IMR-90 (cell line): ENCODE data around the gene HFE. TPM values are rescaled to one million over a fixed set of nuclear protein-coding genes. Genes with fewer than 3 reads are reported as not detected.

Experiments used
- ATAC-seq: fragments of 200-7000 bp; cut with Tn5 transposase; 2 replicates; pipeline ENCODE4 v1.9.1; 2020; ENCODE audit warnings: low read depth, mild to moderate bottlenecking, moderate library complexity
- BruUV-seq: library from RNA; stranded (reverse); fragments of 400-500 nt; replicated peaks from 2 replicates; lab custom pipeline; 2021; lab: Mats Ljungman, UMichigan
- CTCF ChIA-PET: fragments of 300-600 bp; formaldehyde crosslinking; extraction: SDS; loops from one replicate; lab custom pipeline; 2021; ENCODE audit warnings: antibody characterized with exemption; lab: Yijun Ruan, JAX
- POLR2A ChIA-PET: fragments of 300-600 bp; sonication (Branson Sonifier 250); formaldehyde crosslinking; loops from one replicate; lab custom pipeline; 2022; ENCODE audit warnings: antibody characterized with exemption; ENCODE audit not compliant: unreplicated experiment; lab: Charles Lee
- DNase-seq: peaks from one replicate; pipeline ENCODE4 v3.0.0; 2013
- H2AFZ ChIP-seq: replicated peaks from 2 replicates; pipeline ENCODE3; 2013; ENCODE audit warnings: low read length, mild to moderate bottlenecking; ENCODE audit not compliant: poor library complexity
- H2AK5ac ChIP-seq: 2 replicates; pipeline ENCODE4 v1.6.1; 2013; ENCODE audit warnings: low read depth, low read length, inconsistent platforms
- H2AK9ac ChIP-seq: replicated peaks from 2 replicates; pipeline ENCODE3; 2013; ENCODE audit warnings: mild to moderate bottlenecking, low read depth, low read length, moderate library complexity; ENCODE audit not compliant: poor library complexity
- H2BK120ac ChIP-seq: 2 replicates; pipeline ENCODE4 v1.6.1; 2013; ENCODE audit warnings: low read depth, low read length, inconsistent platforms
- H2BK15ac ChIP-seq: 3 replicates; pipeline ENCODE4 v1.6.1; 2013; ENCODE audit warnings: low read depth, low read length, inconsistent platforms
- H2BK20ac ChIP-seq: 2 replicates; pipeline ENCODE4 v1.6.1; 2013; ENCODE audit warnings: low read depth, mild to moderate bottlenecking, inconsistent platforms, low read length, moderate library complexity
- H2BK5ac ChIP-seq: 2 replicates; pipeline ENCODE4 v1.6.1; 2013; ENCODE audit warnings: mild to moderate bottlenecking, low read depth, low read length, inconsistent platforms; ENCODE audit not compliant: poor library complexity, severe bottlenecking
- H3K14ac ChIP-seq: replicated peaks from 2 replicates; pipeline ENCODE4 v1.6.1; 2013; ENCODE audit warnings: low read depth, low read length, inconsistent platforms
- H3K18ac ChIP-seq: 2 replicates; pipeline ENCODE4 v1.6.1; 2013; ENCODE audit warnings: low read depth, low read length, control low read depth
- H3K23ac ChIP-seq: 2 replicates; pipeline ENCODE4 v1.6.1; 2013; ENCODE audit warnings: low read depth, low read length, inconsistent platforms
- H3K27ac ChIP-seq: 2 replicates; pipeline ENCODE4 v1.5.1; 2013; ENCODE audit warnings: mild to moderate bottlenecking, control low read depth, low read length; ENCODE audit not compliant: insufficient read depth
- H3K27me3 ChIP-seq: 2 replicates; pipeline ENCODE4 v1.6.1; 2013; ENCODE audit warnings: low read length; ENCODE audit not compliant: control insufficient read depth, insufficient read depth
- H3K36me3 ChIP-seq: 2 replicates; pipeline ENCODE4 v1.6.1; 2013; ENCODE audit warnings: low read length, mixed read lengths; ENCODE audit not compliant: control insufficient read depth, insufficient read depth
- H3K4ac ChIP-seq: 2 replicates; pipeline ENCODE4 v1.6.1; 2013; ENCODE audit warnings: low read depth, low read length, inconsistent platforms
- H3K4me1 ChIP-seq: 2 replicates; pipeline ENCODE4 v1.6.1; 2013; ENCODE audit warnings: low read length, mixed read lengths; ENCODE audit not compliant: control insufficient read depth, insufficient read depth
- H3K4me2 ChIP-seq: 2 replicates; pipeline ENCODE4 v1.6.1; 2013; ENCODE audit warnings: low read depth, mild to moderate bottlenecking, control low read depth, low read length, moderate library complexity
- H3K4me3 ChIP-seq: 2 replicates; pipeline ENCODE4 v1.5.1; 2013; ENCODE audit warnings: low read depth, mild to moderate bottlenecking, control low read depth, low read length, moderate library complexity; ENCODE audit not compliant: insufficient read depth
- H3K56ac ChIP-seq: 2 replicates; pipeline ENCODE4 v1.6.1; 2013; ENCODE audit warnings: low read length, inconsistent platforms; ENCODE audit not compliant: insufficient read depth; ENCODE audit errors: extremely low read depth
- H3K79me1 ChIP-seq, 2 experiments: 2 replicates each; pipeline ENCODE4 v1.6.1; 2013; ENCODE audit warnings: low read length in 2 of 2, inconsistent platforms in 1 of 2, low read depth in 1 of 2
- H3K9ac ChIP-seq: 2 replicates; pipeline ENCODE4 v1.6.1; 2013; ENCODE audit warnings: low read depth, low read length, control low read depth
- H3K9me1 ChIP-seq: 2 replicates; pipeline ENCODE4 v1.6.1; 2013; ENCODE audit warnings: low read length, inconsistent platforms; ENCODE audit not compliant: insufficient read depth
- H3K9me3 ChIP-seq: 2 replicates; pipeline ENCODE4 v1.6.1; 2013; ENCODE audit warnings: low read length; ENCODE audit not compliant: control insufficient read depth, insufficient read depth
- H4K20me1 ChIP-seq: 2 replicates; pipeline ENCODE4 v1.6.1; 2013; ENCODE audit warnings: low read length, inconsistent platforms; ENCODE audit not compliant: insufficient read depth
- H4K5ac ChIP-seq: 2 replicates; pipeline ENCODE4 v1.6.1; 2013; ENCODE audit warnings: mild to moderate bottlenecking, low read depth, low read length, control low read depth
- H4K8ac ChIP-seq, 2 experiments: 2 replicates each; pipeline ENCODE4 v1.6.1; 2013; ENCODE audit warnings: low read depth in 2 of 2, low read length in 2 of 2, control low read depth in 1 of 2, inconsistent platforms in 1 of 2
- H4K91ac ChIP-seq: 2 replicates; pipeline ENCODE4 v1.6.1; 2013; ENCODE audit warnings: low read depth, low read length, inconsistent platforms; ENCODE audit not compliant: insufficient read depth
- CEBPB ChIP-seq: IDR thresholded peaks from 2 replicates; pipeline ENCODE4 v1.6.1; 2012; ENCODE audit warnings: low read depth, low read length, improper control_type of control experiment
- FOS ChIP-seq: fragments of 150-350 bp; IDR thresholded peaks from 2 replicates; pipeline ENCODE4 v1.6.1; 2016; ENCODE audit warnings: low read depth, low read length
- NFE2L2 ChIP-seq: fragments of 150-350 bp; IDR thresholded peaks from 2 replicates; pipeline ENCODE4 v1.6.1; 2016; ENCODE audit warnings: low read depth, mild to moderate bottlenecking, low read length
- POLR2A ChIP-seq: IDR thresholded peaks from 2 replicates; pipeline ENCODE4 v1.6.1; 2012; ENCODE audit warnings: mild to moderate bottlenecking, low read depth, low read length
- RAD21 ChIP-seq: IDR thresholded peaks from 2 replicates; pipeline ENCODE4 v1.6.1; 2012; ENCODE audit warnings: low read length, improper control_type of control experiment
- SMC3 ChIP-seq: fragments of 150-350 bp; IDR thresholded peaks from 2 replicates; pipeline ENCODE4 v1.6.1; 2016; ENCODE audit warnings: low read depth, mild to moderate bottlenecking, antibody characterized with exemption, low read length, moderate library complexity
- WGBS, 2 experiments: methylation state at CpG; one replicate each; pipeline versions ENCODE4 v1.1.5 to v1.1.7; 2013; ENCODE audit warnings: missing lambda C conversion rate in 2 of 2; ENCODE audit not compliant: insufficient read length in 1 of 2; ENCODE audit errors: extremely low coverage in 2 of 2; 5-methylcytosine and 5-hydroxymethylcytosine counted together
- dilution Hi-C: fragments of 300-500 bp; cut with HindIII; formaldehyde crosslinking; loops from one replicate; pipeline ENCODE4 v1.14.3; 2018; ENCODE audit warnings: low sequenced_read_pairs; ENCODE audit not compliant: unreplicated experiment
- in situ Hi-C: fragments of 300-500 bp; cut with MboI; formaldehyde crosslinking; loops from 3 replicates; pipeline ENCODE4 v1.14.3; 2019; ENCODE audit warnings: low sequenced_read_pairs, inconsistent platforms, mixed read lengths
- intact Hi-C: fragments of 100-400 bp; cut with micrococcal nuclease; formaldehyde crosslinking; loops from 2 replicates; pipeline ENCODE4 v1.10.0; 2022
- polyA plus RNA-seq, 3 experiments: library from polyadenylated mRNA; depleted of rRNA; stranded (reverse); fragments of >200 nt; gene quantifications; 2 replicates each; pipeline ENCODE4 v1.2.3, GENCODE V29; 2012; ENCODE audit warnings: low replicate concordance in 1 of 3
- total RNA-seq: library from RNA; depleted of rRNA; stranded (reverse); fragments of >200 nt; gene quantifications from 2 replicates; pipeline ENCODE4 v1.2.3, GENCODE V29; 2012
- TF ChIP-seq, protein P1 (sequence below): fragments of 150-350 bp; IDR thresholded peaks from 2 replicates; pipeline ENCODE4 v1.6.1; 2016; ENCODE audit warnings: low read depth, mild to moderate bottlenecking, low read length, moderate library complexity, borderline replicate concordance
- TF ChIP-seq, protein P2 (sequence below): fragments of 150-350 bp; IDR thresholded peaks from 2 replicates; pipeline ENCODE4 v1.6.1; 2017; ENCODE audit warnings: mild to moderate bottlenecking, antibody characterized with exemption, low read length, low read depth

Gene HFE
- total and polyA plus RNA-seq, 2 of the 4 experiments (the other 2 are of a cell fraction), result 14.9 to 15.7 TPM

DNA sequence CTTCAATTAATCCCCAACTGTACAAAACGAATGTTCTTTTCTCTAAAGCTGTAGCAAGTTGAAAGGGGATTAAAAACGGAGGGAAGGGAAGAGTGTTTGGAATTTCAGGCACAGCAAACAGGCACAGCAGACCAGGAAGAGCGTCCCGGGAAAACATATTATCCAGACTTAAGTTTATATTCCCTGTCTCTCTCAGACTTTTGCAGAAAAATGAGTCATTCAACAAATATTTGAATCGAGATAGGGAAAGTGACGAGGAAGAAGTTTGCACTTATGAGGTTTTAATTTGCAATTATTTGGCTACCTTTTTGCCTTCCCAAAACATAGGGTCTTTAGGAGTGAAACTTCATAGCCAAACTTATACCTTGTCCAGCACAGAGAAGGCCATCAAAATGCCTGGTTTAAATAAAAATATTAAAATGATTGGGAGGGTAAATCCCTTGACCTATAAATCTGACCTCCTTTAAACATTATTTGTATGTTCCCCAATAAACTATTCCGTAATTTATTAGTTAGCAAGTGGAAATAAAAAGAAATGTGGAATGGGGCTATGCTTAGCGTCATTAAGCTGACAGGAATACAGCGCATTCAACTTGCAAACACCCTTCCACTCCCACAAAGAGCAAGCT lies 16.0 kb downstream of the HFE start:
- no peak overlapping the region for H2AK9ac ChIP-seq
- peak overlapping the region; percentile 67; the same call in 1 of the 3 replicates for H2BK15ac ChIP-seq
- CTCF ChIA-PET, result interaction anchor here (0.9 to 1.6 kb wide), 3 partner anchors 21 to 38 kb away, joined by 4 to 6 read pairs (median 4); a partner anchor contains a TSS
- intact Hi-C loops, result loop anchor here (1.0 to 2.0 kb wide), 2 partner anchors 54 to 70 kb away; a partner anchor contains a TSS
- H3K14ac ChIP-seq, result 0 out of 2 replicates have a peak overlapping the region, but pooled peaks have one; percentile 61
- no peak overlapping the region for H2AFZ ChIP-seq
- peak overlapping the region in 1 of 2 experiments; percentile 83; a peak in 2 of 4 replicates for H4K8ac ChIP-seq
- peak overlapping the region; percentile 45; the same call in 1 of the 2 replicates for H3K4me3 ChIP-seq
- peak; percentile 86 for ATAC-seq
- H3K23ac ChIP-seq, result no peak overlapping the region
- H4K5ac ChIP-seq, result peak overlapping the region; percentile 27; the same call in 1 of the 2 replicates
- TF ChIP-seq RAD21 (no peak), FOS (peak; percentile 64), CEBPB (no peak), SMC3 (no peak), NFE2L2 (no peak), POLR2A (no peak)
- TF ChIP-seq, protein P1, sequence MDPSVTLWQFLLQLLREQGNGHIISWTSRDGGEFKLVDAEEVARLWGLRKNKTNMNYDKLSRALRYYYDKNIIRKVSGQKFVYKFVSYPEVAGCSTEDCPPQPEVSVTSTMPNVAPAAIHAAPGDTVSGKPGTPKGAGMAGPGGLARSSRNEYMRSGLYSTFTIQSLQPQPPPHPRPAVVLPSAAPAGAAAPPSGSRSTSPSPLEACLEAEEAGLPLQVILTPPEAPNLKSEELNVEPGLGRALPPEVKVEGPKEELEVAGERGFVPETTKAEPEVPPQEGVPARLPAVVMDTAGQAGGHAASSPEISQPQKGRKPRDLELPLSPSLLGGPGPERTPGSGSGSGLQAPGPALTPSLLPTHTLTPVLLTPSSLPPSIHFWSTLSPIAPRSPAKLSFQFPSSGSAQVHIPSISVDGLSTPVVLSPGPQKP, result no peak
- TF ChIP-seq, protein P2, sequence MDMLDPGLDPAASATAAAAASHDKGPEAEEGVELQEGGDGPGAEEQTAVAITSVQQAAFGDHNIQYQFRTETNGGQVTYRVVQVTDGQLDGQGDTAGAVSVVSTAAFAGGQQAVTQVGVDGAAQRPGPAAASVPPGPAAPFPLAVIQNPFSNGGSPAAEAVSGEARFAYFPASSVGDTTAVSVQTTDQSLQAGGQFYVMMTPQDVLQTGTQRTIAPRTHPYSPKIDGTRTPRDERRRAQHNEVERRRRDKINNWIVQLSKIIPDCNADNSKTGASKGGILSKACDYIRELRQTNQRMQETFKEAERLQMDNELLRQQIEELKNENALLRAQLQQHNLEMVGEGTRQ, result no peak
- WGBS, 2 experiments, result no CpG with 5 or more reads among the region's 9 CpGs
- peak overlapping the region; percentile 70; the same call in 1 of the 2 replicates for H3K4ac ChIP-seq
- peak overlapping the region; percentile 93 for H2BK5ac ChIP-seq
- dilution Hi-C loops, result no loop called here
- peaks cover 3% of the 10 kb centered on the region for H3K9me1 ChIP-seq
- peak overlapping the region; percentile 54; the same call in 1 of the 2 replicates for H4K91ac ChIP-seq
- H3K9me3 ChIP-seq, result peaks cover 2% of the 10 kb centered on the region; the same call in 1 of the 2 replicates
- H2AK5ac ChIP-seq, result no peak overlapping the region
- peak overlapping the region; percentile 18; the same call in 1 of the 2 replicates for H3K18ac ChIP-seq
- H4K20me1 ChIP-seq, result no peaks in the 10 kb centered on the region
- peak overlapping the region; percentile 45 for H2BK120ac ChIP-seq
- H3K79me1 ChIP-seq, result no peaks in the 10 kb centered on the region
- POLR2A ChIA-PET, result interaction anchor here (0.5 to 2.5 kb wide), 7 partner anchors 21 to 139 kb away, joined by 3 to 44 read pairs (median 7); a partner anchor contains a TSS
- in situ Hi-C loops, result loop anchor here (5.0 kb wide), 1 partner anchor 36 kb away; no protein-coding TSS in a partner anchor
- BruUV-seq, result no TSS peak
- no peaks in the 10 kb centered on the region for H3K27me3 ChIP-seq
- H2BK20ac ChIP-seq, result peak overlapping the region; percentile 43
- H3K27ac ChIP-seq, result peak overlapping the region; percentile 46; the same call in 1 of the 2 replicates
- peaks cover 5% of the 10 kb centered on the region; the same call in 1 of the 2 replicates for H3K4me1 ChIP-seq
- no peaks in the 10 kb centered on the region for H3K36me3 ChIP-seq
- DNase-seq, result peak; percentile 77
- H3K4me2 ChIP-seq, result peak overlapping the region; percentile 71
- H3K56ac ChIP-seq, result peak overlapping the region; percentile 90
- peak overlapping the region; percentile 72; the same call in 1 of the 2 replicates for H3K9ac ChIP-seq
